GM18870 (cell line): ENCODE data around the gene NEFH.
"Not testable (repeated sequence)": the region's sequence is repeated elsewhere in the genome, so short reads cannot be mapped to it uniquely, and the experiment has no call there.

Source experiments
- ATAC-seq: cut with Tn5 transposase; IDR thresholded peaks from one replicate; pipeline ENCODE4 v1.9.1; 2021; ENCODE audit warnings: moderate library complexity; ENCODE audit not compliant: unreplicated experiment

Gene NEFH

GRCh38 chr22:29489127-29489780, 9.2 kb downstream of the NEFH start:
- ATAC-seq = not testable (repeated sequence)

GRCh38 chr22:29491012-29491411, 11.0 kb downstream of the NEFH start:
- no peak for ATAC-seq

DNA sequence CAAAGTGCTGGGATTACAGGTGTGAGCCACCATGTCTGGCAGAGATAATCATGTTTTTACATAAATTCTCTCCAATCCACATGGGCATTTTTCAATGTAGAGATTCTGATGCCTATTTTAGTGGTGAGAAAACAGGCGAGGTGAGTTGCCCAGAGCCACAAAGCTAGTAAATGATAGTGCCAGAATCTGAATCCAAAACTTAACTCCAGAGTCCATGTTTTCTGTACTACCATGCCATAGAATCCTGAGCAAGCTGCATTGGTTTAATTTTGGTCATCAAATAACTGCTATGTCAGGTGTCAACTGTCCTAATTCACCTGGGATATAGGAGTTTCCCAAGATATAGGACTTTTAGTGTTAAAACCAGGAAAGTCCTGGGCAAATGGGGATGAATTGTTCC, 13.6 kb downstream of the NEFH start:
- ATAC-seq = no peak

DNA sequence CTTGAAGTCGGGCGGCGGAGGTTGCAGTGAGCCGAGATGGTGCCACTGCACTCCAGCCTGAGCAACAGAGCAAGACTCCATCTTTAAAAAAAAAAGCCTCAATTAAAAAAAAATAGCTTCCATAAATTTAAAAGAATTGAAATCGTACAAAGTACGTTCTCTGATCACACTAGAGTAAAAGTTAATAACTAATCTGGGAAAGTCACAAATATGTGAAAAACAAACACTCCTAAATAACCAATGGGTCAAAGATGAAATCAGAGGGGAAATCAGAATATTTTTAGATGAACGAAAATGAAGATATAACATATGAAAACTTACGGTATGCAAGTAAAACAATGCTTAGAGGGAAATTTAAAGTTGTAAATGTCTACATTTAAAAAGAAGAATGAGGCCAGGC, 19.8 kb downstream of the NEFH start:
- no peak for ATAC-seq

DNA sequence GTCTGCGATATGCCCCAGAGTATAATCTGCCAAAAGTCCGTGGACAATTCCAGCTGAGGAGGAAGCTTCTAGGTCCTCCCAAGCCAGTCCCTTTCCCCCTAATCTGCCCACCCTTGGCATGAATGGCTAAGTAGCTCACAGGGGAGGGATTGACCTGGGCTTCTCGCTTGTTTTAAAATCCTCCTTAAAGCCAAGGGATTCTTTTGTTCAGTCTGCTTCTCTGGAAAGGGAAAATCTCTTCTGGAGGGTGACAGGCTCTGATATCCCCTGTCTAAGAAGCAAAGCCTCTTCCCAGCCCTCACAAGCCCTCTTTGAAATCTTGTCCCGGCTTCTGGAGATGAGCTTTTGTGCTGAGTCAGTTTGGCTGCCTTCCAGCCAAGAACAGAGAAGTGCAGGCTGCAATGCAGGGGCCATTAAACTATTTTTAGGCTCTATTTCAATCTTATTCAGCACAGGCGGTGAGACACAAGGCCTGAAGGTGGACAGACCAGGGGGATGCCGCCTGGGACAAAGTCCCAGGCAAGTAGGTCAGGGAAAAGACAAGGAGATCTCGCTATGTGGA, 23.9 kb downstream of the NEFH start:
- ATAC-seq = no peak

GRCh38 chr22:29509298-29509697, 29.3 kb downstream of the NEFH start:
- no peak for ATAC-seq

GRCh38 chr22:29509815-29510214, 29.8 kb downstream of the NEFH start:
- ATAC-seq = no peak

DNA sequence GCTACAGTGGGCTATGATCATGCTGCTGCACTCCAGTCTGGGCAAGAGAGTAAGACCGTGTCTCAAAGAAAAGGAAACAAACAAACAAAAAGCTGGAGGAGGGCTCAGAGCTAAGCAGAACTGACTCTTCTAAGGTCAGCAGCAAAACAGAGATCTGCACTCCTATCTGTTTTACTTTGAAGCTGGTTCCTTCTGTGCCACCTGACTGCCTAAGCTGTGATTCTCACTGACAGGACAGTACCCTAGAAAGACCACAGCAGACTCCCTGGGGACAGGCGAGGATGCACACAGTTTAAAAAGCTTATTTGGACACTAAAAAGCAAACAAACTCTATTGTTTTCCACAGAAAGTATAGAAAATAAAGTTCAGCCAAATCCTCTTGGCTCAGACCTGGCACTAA, 30.5 kb downstream of the NEFH start:
- no peak for ATAC-seq

DNA sequence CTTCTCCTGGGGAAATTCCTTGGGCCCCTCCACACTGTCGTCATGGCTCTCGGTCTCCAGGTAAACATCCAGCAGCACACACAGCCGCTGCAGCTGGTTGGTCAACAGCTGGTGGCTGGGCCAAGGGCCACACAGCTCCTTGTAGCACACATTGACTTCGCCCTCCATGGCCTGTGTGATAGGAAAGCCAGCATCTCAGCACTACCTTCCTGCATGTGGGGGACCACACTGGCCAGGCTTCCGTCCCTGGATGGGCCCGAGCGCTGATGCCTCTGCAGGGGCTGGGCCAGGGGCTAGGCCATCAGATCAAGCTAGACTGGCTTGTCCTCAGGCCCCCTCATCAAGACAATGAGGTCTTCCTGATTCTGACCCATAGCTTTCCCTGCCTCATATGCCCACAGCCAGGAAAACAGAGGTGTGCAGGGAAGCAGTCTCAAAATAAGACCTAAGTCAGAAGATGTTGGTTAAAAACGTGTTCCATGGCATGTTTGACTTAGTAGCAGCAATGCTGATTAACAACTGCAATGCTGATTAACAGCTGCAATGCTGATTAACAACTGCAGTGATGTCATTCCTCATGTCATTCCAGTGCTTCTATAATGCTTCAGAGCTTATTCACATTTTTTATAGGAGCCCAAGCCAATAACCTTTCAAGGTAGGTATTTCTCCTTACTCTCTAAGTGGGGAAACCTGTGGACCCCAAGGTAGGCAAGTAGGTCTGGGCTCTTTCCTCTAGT, 31.3 kb downstream of the NEFH start:
- no peak for ATAC-seq

DNA sequence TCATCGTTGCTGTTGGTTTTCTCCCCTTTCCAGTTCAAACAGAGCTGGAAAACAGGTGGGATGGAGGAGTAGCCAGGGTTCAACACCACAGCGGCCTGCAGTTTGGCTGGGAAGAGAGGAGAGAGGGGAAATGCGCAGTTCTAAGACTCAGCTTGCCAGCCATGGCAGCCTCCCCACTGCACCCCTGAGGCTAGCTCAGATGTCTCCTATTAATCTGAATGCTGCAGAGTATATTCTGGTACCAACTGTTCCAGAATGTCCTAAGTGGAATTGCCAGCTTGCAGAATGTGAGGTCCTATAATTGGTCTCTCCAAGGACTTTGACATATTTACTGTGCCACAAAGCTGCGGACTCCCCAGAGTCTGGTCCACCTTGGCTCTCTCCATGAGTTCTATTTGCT, 32.0 kb downstream of the NEFH start:
- ATAC-seq = no peak

GRCh38 chr22:29517215-29517908, 37.3 kb downstream of the NEFH start:
- no peak for ATAC-seq

DNA sequence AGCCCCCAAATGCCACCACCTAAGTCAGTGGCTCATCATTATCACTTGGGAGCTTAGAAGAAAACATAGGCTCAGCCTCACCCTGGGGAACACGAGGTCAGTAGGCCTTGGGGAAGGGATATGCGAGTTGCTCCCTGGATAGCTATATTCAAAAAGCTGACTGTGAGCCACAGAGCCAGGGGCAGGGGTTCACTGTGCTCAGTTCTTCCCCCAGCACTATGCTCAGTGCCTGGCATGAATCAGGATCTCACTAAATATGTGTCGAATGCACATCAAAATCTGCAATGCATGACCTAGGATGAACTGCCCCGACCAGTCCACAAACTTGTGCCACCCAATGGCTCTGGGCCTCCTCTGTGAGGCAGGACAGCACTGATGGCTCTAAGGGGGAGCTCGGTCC, 38.4 kb downstream of the NEFH start:
- ATAC-seq = no peak

GRCh38 chr22:29519996-29520395, 40.0 kb downstream of the NEFH start:
- no peak for ATAC-seq

DNA sequence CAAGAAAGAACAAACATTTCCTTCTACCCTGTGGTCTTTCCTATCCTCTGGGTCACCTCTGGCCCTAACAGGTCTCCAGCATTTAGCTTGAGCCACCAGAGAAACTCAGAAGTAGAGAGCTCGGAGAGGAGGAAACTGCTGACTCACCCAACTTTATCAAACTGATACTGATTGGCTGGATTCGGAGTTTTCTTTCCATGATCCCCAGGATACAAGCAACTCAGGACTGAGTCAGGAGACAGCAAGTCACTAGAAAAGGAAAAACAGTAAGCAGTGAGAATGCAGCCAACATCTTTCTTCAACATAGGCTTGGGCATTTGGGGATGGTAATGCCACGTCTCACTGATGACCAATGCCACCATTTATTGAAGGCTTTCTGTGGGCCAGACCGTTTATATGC, 40.8 kb downstream of the NEFH start:
- no peak for ATAC-seq

DNA sequence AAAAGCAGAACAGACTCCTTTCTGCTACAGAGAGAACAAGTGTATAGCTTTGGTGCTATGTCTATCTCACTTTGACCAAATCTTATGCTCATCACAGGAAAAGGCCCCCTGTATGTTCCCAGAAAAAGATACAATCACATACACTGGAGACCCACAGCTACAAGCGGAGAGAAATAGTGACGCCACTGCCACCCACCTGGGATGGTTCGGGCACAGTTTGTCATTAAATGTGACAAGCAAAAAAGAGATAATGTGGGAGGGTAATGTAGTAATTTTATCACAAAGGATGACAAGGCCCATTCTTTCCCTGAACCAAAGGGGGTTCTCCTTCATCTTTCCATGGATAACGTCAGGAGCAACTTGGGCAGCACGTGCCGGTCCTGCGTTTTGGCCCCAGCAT, 41.5 kb downstream of the NEFH start:
- ATAC-seq = no peak

GRCh38 chr22:29523761-29524160, 43.7 kb downstream of the NEFH start:
- ATAC-seq = no peak

GRCh38 chr22:29524442-29525191, 44.6 kb downstream of the NEFH start:
- ATAC-seq = no peak

DNA sequence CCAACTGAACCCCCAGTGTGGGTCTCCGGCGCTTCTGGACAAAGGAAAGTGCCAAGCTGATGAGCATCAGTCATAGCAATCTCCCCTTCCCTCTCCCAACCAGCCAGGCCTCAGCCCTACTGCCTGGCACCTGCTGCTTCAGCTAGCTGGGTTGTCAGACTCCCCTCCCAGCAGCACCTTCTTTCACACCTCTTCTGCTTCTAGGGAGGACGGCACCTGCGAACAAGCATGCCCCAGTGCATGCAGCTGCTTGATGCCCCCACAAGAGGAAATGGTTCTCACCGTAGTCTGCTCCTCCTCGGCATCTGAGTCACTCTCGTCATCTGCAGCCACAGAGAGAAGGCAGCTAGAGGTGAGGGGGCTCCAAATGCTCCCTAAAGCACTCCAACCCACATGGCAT, 48.1 kb downstream of the NEFH start:
- no peak for ATAC-seq

GRCh38 chr22:29530716-29531115, 50.7 kb downstream of the NEFH start:
- no peak for ATAC-seq

DNA sequence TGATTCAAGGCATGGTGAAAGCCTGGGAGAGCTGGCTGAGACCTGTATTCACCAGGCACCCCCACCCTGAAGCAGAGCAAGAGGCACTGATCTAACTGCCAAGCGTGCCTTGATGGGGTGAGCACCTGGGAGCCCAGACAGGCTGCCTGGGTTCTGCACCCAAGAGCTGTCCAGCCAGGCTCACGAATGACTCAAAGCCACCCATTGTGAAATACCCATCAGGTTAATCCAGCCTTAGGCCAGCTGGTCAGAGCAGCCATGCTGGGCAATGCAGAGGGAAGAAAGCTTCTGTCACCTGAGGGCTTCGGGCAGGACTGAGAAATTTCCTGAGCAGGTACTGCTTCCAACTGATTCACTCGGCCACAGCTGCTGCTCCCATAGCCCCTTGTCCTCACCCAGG, 51.4 kb downstream of the NEFH start:
- ATAC-seq = no peak

DNA sequence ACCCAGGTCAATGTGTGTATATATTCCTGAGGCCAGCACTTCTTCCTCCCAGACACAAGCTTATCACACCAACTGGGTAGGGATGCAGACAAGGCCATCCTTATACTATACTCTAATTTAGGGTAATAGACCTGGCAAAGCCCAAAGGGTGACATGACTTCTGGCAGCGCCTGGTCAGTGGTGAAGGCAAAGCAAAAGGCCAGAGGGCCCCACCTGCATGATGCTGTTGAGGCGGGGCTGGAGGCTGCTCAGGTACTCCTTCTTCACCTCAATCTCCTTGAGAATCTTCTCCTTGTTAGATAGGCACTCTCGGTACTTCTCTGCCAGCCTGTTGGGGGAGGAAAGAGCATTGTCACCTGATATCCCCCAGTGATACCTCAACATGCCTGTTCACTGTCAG, 56.4 kb downstream of the NEFH start:
- ATAC-seq = no peak
